GM19438 (cell line): Measurements from ENCODE around the gene SEZ6L2.
"Not testable (repeated sequence)": the region's sequence is repeated elsewhere in the genome, so short reads cannot be mapped to it uniquely, and the experiment has no call there.

ENCODE experiments used
- ATAC-seq: cut with Tn5 transposase; IDR thresholded peaks from one replicate; pipeline ENCODE4 v1.9.1; 2021; ENCODE audit warnings: low read depth; ENCODE audit not compliant: unreplicated experiment

SEZ6L2 gene

GRCh38 chr16:29899516-29900101 lies at the start of gene SEZ6L2:
SEZ6L2 (minus strand) TSS chr16:29899550; CDS start chr16:29899019, 531 bp downstream.
- ATAC-seq: no peak

- ATAC-seq: no peak
Measured at GRCh38 chr16:29947897-29948296, 48.5 kb upstream of the SEZ6L2 start.

GRCh38 chr16:29943846-29944799 lies 44.8 kb upstream of the SEZ6L2 start:
- no peak for ATAC-seq

- no peak for ATAC-seq
Measured at GRCh38 chr16:29940656-29941055, 41.3 kb upstream of the SEZ6L2 start.

- ATAC-seq: not testable (repeated sequence)
Measured at GRCh38 chr16:29931750-29932149, 32.4 kb upstream of the SEZ6L2 start.

- ATAC-seq: no peak
Measured at GRCh38 chr16:29927070-29927905, 27.9 kb upstream of the SEZ6L2 start.

- no peak for ATAC-seq
Measured at GRCh38 chr16:29926711-29927052, 27.3 kb upstream of the SEZ6L2 start.

GRCh38 chr16:29925781-29926710 lies 26.7 kb upstream of the SEZ6L2 start, which contains the start of gene KCTD13:
KCTD13 (minus strand) TSS chr16:29926226; CDS start chr16:29926033, 193 bp downstream.
- ATAC-seq: peak; percentile 68

- no peak for ATAC-seq
Measured at GRCh38 chr16:29925105-29925756, 25.9 kb upstream of the SEZ6L2 start.

GRCh38 chr16:29922986-29923501 lies 23.7 kb upstream of the SEZ6L2 start:
- ATAC-seq: no peak

GRCh38 chr16:29922326-29922725 lies 23.0 kb upstream of the SEZ6L2 start:
- no peak for ATAC-seq

- ATAC-seq: no peak
Measured at GRCh38 chr16:29921034-29921385, 21.7 kb upstream of the SEZ6L2 start.

GRCh38 chr16:29920288-29921033 lies 21.1 kb upstream of the SEZ6L2 start:
- no peak for ATAC-seq

- ATAC-seq: no peak
Measured at GRCh38 chr16:29916979-29917378, 17.6 kb upstream of the SEZ6L2 start.

- no peak for ATAC-seq
Measured at GRCh38 chr16:29915590-29916247, 16.4 kb upstream of the SEZ6L2 start.

GRCh38 chr16:29913514-29913913 lies 14.2 kb upstream of the SEZ6L2 start:
- ATAC-seq: no peak

GRCh38 chr16:29912087-29912486 lies 12.7 kb upstream of the SEZ6L2 start:
- no peak for ATAC-seq

GRCh38 chr16:29911676-29912010 lies 12.3 kb upstream of the SEZ6L2 start:
- no peak for ATAC-seq
